Measurements from ENCODE around the gene MAPK11.

MAPK11 gene

DNA sequence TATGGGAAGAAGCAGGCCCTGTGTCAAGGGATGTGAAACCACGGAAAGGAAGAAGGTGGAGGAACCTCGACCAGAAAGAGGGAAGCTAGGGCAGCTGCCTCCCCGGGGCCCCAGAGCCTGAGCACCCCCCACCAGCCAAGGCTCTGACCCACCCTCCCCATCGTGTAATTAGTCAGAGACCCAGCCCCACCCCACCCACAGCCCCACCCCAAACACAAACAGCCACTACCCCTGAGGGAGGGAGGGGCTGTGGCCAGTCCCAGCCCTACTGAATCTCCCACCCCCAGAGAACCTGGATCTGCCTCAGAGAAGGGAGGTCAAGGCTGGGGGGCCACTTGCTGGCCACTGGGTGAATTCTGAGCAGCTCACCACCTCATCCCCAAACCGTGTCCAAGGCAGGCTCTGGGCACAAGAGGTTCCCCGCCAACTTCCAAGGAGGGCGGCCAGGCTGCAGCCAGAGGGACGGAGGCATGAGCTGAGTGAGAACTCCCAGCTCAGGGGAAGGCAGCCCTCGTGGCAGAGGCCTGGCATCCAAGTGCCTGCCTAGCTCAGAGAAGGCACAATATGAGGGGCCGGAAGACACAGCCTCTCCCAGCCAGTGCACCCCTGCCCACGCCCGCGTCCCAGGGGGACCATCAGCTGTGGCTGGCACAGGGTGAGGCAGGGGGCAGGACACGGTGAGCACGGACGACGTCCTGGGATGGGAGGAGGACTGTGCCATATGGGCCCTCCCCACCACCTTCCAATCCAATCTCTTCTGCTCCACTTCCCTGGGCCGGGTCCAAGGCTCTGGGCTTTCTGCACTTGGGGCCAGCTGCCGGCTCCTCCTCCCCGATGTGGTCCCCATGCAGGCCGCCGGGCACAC lies 34.6 kb upstream of the MAPK11 start:
- H3K4me3 ChIP-seq (ENCODE audit: low read depth, low read length) = peak overlapping the region; percentile 95
- no peak for DNase-seq (ENCODE audit: low read depth)
- TF ChIP-seq, protein P1, sequence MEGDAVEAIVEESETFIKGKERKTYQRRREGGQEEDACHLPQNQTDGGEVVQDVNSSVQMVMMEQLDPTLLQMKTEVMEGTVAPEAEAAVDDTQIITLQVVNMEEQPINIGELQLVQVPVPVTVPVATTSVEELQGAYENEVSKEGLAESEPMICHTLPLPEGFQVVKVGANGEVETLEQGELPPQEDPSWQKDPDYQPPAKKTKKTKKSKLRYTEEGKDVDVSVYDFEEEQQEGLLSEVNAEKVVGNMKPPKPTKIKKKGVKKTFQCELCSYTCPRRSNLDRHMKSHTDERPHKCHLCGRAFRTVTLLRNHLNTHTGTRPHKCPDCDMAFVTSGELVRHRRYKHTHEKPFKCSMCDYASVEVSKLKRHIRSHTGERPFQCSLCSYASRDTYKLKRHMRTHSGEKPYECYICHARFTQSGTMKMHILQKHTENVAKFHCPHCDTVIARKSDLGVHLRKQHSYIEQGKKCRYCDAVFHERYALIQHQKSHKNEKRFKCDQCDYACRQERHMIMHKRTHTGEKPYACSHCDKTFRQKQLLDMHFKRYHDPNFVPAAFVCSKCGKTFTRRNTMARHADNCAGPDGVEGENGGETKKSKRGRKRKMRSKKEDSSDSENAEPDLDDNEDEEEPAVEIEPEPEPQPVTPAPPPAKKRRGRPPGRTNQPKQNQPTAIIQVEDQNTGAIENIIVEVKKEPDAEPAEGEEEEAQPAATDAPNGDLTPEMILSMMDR (IDR thresholded peaks at IDR 0.05; ENCODE audit: insufficient read depth, low read depth, low read length, missing control alignments) = no peak

DNA sequence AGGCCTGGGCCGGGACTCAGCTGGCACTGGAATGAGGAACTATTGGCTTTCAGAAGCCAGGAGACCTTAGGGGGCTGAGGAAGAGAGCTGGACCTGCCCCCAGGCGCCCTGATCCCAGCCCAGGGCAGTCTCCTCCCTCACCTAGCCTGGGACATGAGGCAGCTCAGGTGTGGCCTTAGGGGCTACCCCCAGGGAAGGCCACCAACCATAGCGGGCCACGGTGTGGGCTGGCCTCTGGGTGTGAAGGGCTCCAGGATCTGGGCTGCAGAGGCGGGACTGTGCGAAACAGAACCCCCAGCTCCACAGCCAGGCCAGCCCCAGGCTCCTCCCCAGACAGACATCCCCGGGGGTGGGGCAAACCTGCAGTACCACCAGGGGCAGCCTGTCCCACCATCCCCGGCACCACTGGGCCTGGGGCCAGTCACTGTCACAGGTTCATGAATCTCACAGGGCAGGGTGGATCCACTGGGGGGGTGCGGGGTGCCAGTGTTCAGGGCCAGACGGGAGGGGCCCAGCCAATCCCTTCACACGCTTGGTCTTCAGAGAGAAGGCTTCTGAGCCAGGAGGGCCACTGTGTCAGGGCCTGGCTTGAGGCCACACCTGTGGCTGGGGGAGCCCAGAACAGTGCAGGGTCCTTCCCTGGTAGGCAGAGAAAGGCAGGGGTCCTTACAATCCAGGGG lies 33.8 kb upstream of the MAPK11 start:
- TF ChIP-seq, protein P1 (IDR thresholded peaks at IDR 0.05; ENCODE audit: insufficient read depth, low read depth, low read length, missing control alignments) = no peak
- DNase-seq (ENCODE audit: low read depth) = no peak
- no peak overlapping the region for H3K4me3 ChIP-seq (ENCODE audit: low read depth, low read length)

DNA sequence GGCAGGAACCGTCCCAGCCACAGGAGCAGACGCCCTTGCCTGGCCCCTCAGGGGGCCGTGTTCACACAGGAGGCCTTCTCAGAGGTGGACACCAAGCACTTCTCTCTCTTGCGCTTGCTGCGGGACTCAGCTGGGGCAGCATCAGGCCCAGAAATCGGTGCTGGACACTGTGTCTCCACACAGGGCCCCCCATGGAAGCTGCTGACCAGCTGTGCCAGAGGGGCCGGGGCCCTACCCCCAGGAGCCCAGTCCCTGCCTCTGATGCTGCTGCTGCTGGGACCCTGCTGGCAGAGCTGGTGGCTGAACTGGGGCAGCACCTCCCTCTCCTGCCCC lies 33.3 kb upstream of the MAPK11 start:
- DNase-seq (ENCODE audit: low read depth) = no peak
- TF ChIP-seq, protein P1 (IDR thresholded peaks at IDR 0.05; ENCODE audit: insufficient read depth, low read depth, low read length, missing control alignments) = no peak
- no peak overlapping the region for H3K4me3 ChIP-seq (ENCODE audit: low read depth, low read length)

DNA sequence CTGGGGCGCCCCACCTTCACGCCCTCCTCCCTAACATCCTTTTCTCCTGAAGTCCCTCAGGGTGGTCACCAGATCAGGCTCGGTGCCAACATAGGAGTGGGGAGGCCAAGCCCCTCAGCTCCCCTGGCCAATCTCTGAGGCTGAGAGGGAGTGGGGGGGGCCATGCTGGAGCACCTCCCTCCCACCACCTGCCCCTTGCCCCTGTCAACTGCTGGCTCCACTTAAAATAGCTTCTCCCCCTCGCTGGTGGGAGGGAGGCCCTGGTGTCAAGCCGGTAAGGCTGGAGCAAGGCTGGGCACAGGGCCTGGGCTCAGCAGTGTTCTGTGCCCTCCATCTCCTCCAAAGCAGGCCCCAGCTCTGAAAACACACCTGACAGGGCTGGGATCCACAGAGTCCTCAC lies 32.4 kb upstream of the MAPK11 start:
- TF ChIP-seq, protein P1 (IDR thresholded peaks at IDR 0.05; ENCODE audit: insufficient read depth, low read depth, low read length, missing control alignments) = no peak
- no peak overlapping the region for H3K4me3 ChIP-seq (ENCODE audit: low read depth, low read length)
- no peak for DNase-seq (ENCODE audit: low read depth)

DNA sequence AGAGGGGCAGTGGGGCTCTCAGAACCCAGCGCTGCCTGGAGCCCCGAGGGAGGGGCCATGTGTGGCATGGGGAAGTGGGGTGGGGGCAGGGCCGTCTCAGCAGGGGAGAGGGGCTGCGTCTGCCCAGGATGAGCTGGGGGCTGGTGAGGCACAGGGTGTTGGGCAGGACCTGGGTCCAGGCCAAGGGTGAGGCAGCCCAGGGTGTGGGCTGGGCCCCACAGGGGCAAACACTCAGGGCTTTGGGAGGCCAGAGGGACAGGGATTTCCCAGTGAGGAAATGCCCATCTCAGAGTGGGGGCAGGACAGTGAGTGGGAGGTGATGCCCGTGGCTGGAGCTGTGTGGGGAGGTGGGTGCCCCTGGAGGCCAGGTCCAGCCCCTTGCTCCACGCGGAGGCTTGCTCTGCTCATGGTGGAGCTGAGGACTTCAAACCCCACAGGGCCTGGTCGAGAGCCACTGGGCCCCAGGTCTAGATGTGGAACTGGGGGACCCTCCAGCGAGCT lies 31.9 kb upstream of the MAPK11 start:
- H3K4me3 ChIP-seq (ENCODE audit: low read depth, low read length) = no peak overlapping the region
- TF ChIP-seq, protein P1 (IDR thresholded peaks at IDR 0.05; ENCODE audit: insufficient read depth, low read depth, low read length, missing control alignments) = no peak
- no peak for DNase-seq (ENCODE audit: low read depth)

DNA sequence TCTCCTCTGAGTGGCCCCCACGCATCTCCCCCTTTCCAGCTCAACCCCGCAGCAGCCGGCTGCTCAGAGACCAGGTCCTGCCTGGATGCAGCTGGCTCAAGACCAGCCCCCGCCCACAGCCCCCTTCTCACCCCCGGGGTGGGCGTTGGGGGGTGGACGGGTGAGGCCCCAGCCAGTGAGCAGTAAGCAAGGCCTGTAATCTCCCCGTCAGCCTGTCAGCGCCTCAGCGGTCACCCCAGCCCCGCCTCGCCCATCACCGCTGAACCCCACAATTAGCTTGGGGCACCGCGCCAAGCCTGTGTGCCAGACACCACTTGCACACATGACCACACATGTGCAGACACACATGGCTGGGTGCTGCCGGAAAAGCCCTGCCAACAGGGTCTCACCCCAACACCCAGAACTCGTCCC lies 31.4 kb upstream of the MAPK11 start:
- TF ChIP-seq, protein P1 (IDR thresholded peaks at IDR 0.05; ENCODE audit: insufficient read depth, low read depth, low read length, missing control alignments) = no peak
- peak; percentile 42 for DNase-seq (ENCODE audit: low read depth)
- no peak overlapping the region for H3K4me3 ChIP-seq (ENCODE audit: low read depth, low read length)
